Nephron progenitor cell (in vitro differentiated cells): Measurements from ENCODE around the gene ANKRD11.
A peak's percentile ranks its signal among the peaks of the same experiment; 100 is the strongest.

Experiments
- DNase-seq: peaks from one replicate; pipeline ENCODE4 v3.0.0; 2021
- H3K27ac Mint-ChIP-seq: 2 replicates; pipeline ENCODE4 v1.8.0; 2021; ENCODE audit warnings: mild to moderate bottlenecking, moderate library complexity, mixed read lengths
- H3K27me3 Mint-ChIP-seq: 2 replicates; pipeline ENCODE4 v1.8.0; 2021; ENCODE audit warnings: mild to moderate bottlenecking, low read depth, mixed read lengths; ENCODE audit not compliant: poor library complexity
- H3K36me3 Mint-ChIP-seq: 2 replicates; pipeline ENCODE4 v1.8.0; 2021; ENCODE audit warnings: low read depth, mixed read lengths
- H3K4me1 Mint-ChIP-seq: 2 replicates; pipeline ENCODE4 v1.8.0; 2021; ENCODE audit warnings: mixed read lengths
- H3K4me3 Mint-ChIP-seq: 2 replicates; pipeline ENCODE4 v1.8.0; 2021; ENCODE audit warnings: mild to moderate bottlenecking, moderate library complexity, mixed read lengths
- H3K9me3 Mint-ChIP-seq: 2 replicates; pipeline ENCODE4 v1.8.0; 2021; ENCODE audit warnings: mild to moderate bottlenecking, moderate library complexity, mixed read lengths
- CTCF ChIP-seq: fragments of 200-600 bp; sonication (generic); IDR thresholded peaks from 2 replicates; pipeline ENCODE4 v1.5.0; 2021; ENCODE audit warnings: antibody characterized with exemption

ANKRD11 gene

GRCh38 chr16:89412811-89413210 lies 77.5 kb downstream of the ANKRD11 start:
- Mint-ChIP-seq H3K4me1 (peaks cover 71% of the 10 kb centered on the region), H3K4me3 (peak overlapping the region; percentile 71), H3K27ac (peak overlapping the region; percentile 87), H3K36me3 (peaks cover 24% of the 10 kb centered on the region), H3K9me3 (no peaks in the 10 kb centered on the region), H3K27me3 (peaks cover 3% of the 10 kb centered on the region)
- DNase-seq = peak; percentile 57
- TF ChIP-seq CTCF = no peak

- no peak for DNase-seq
- H3K9me3 Mint-ChIP-seq = no peaks in the 10 kb centered on the region
- peak overlapping the region; percentile 86 for H3K27ac Mint-ChIP-seq
- H3K36me3 Mint-ChIP-seq = peaks cover 11% of the 10 kb centered on the region
- peaks cover 85% of the 10 kb centered on the region for H3K4me1 Mint-ChIP-seq
- peak overlapping the region; percentile 38 for H3K4me3 Mint-ChIP-seq
- peaks cover 9% of the 10 kb centered on the region for H3K27me3 Mint-ChIP-seq
- no peak for TF ChIP-seq CTCF
These were observed 79.0 kb downstream of the ANKRD11 start for GRCh38 chr16:89411335-89411850.

GRCh38 chr16:89410794-89411309 lies 79.5 kb downstream of the ANKRD11 start:
- Mint-ChIP-seq H3K4me3 (peak overlapping the region; percentile 38), H3K9me3 (no peaks in the 10 kb centered on the region), H3K27ac (peak overlapping the region; percentile 86), H3K27me3 (peaks cover 9% of the 10 kb centered on the region), H3K4me1 (peaks cover 87% of the 10 kb centered on the region), H3K36me3 (peaks cover 8% of the 10 kb centered on the region)
- TF ChIP-seq CTCF = no peak
- no peak for DNase-seq

- Mint-ChIP-seq H3K36me3 (peaks cover 7% of the 10 kb centered on the region), H3K27me3 (peaks cover 9% of the 10 kb centered on the region), H3K4me1 (peaks cover 90% of the 10 kb centered on the region), H3K27ac (peak overlapping the region; percentile 85), H3K9me3 (no peaks in the 10 kb centered on the region), H3K4me3 (no peak overlapping the region)
- DNase-seq = no peak
- no peak for TF ChIP-seq CTCF
These were observed 80.0 kb downstream of the ANKRD11 start for GRCh38 chr16:89410322-89410721.

GRCh38 chr16:89409161-89409711 lies 81.1 kb downstream of the ANKRD11 start:
- H3K27me3 Mint-ChIP-seq = peaks cover 9% of the 10 kb centered on the region
- peaks cover 2% of the 10 kb centered on the region for H3K36me3 Mint-ChIP-seq
- no peak overlapping the region for H3K4me3 Mint-ChIP-seq
- TF ChIP-seq CTCF = no peak
- peaks cover 90% of the 10 kb centered on the region for H3K4me1 Mint-ChIP-seq
- H3K27ac Mint-ChIP-seq = peak overlapping the region; percentile 97
- H3K9me3 Mint-ChIP-seq = no peaks in the 10 kb centered on the region
- DNase-seq = no peak

- DNase-seq = no peak
- no peak for TF ChIP-seq CTCF
- Mint-ChIP-seq H3K27ac (peak overlapping the region; percentile 97), H3K4me1 (peaks cover 91% of the 10 kb centered on the region), H3K4me3 (no peak overlapping the region), H3K36me3 (no peaks in the 10 kb centered on the region), H3K9me3 (no peaks in the 10 kb centered on the region), H3K27me3 (peaks cover 9% of the 10 kb centered on the region)
These were observed 82.0 kb downstream of the ANKRD11 start for GRCh38 chr16:89408315-89408714.
